GM18520 (cell line): Measurements from ENCODE around the gene KCTD21.

Experiments
- ATAC-seq: cut with Tn5 transposase; IDR thresholded peaks from one replicate; pipeline ENCODE4 v1.9.1; 2021; ENCODE audit not compliant: unreplicated experiment

The KCTD21 gene

DNA sequence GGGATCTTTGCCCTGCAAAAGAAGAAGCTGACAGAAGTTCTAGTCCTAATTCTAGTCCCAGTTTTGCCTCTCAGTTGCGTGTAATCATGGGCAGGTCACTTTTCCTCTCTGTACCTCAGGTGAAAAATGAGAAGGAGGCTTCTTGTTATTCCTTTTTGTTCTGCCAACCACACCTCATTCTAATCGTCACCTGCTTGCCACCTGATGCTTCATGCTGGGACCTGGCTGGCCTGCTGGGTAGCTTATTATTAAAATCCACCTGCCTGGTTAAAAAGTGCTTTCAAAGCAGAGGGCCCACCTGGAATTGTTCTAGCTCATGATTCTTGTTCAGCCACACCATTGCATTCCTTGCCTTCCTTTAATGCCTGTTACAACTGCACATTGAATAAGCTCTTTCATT is 40.6 kb downstream of the KCTD21 start:
- no peak for ATAC-seq

DNA sequence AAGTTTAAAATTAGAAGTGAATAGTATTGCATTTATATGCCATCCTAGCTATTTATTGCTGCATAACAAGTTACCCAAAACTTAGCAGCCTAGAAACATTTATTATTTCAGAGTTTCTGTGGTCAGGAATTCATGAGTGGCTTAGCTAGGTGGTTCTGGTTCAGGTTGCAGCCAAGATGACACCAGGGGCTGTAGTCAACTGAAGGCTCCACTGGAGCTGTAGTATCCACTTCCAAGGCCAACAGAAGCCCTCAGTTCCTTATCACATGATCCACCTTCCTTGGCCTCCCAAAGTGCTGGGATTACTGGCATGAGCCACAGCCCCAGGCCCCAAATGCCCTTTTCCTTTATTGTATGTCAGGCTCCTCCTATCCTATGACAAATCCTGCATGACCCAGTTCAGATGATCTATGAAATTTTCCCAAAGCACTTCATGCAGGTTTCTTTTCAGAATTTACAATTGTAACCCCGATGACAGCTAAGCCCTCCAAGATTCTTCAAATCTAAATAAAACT is 42.9 kb downstream of the KCTD21 start:
- no peak for ATAC-seq

DNA sequence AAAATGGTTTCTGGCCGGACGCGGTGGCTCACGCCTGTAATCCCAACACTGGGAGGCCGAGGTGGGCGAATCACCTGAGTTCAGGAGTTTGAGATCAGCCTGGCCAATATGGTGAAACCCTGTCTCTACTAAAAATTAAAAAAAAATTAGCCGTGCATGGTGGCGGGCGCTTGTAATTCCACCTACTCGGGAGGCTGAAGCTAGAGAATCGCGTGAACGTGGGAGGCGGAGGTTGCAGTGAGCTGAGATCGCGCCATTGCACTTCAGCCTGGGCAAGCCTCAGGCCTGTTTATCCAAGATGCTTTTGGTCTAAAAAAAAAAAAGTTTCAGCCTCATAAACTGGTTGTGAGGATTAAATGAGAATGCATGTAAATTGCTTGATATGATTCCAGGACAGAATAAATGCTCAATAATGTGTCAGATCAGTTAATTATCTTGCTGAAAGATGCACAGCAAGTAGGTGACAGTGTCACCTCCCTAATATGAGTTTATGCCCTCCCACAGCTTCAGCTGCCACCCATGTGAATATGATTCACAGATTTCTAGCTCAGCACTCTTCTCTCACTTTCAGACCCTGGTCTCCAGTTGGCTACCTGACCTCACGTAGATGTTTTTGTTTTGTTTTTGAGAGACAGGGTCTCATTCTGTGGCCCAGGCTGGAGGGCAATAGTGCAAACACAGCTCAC is 47.9 kb downstream of the KCTD21 start:
- ATAC-seq: no peak

DNA sequence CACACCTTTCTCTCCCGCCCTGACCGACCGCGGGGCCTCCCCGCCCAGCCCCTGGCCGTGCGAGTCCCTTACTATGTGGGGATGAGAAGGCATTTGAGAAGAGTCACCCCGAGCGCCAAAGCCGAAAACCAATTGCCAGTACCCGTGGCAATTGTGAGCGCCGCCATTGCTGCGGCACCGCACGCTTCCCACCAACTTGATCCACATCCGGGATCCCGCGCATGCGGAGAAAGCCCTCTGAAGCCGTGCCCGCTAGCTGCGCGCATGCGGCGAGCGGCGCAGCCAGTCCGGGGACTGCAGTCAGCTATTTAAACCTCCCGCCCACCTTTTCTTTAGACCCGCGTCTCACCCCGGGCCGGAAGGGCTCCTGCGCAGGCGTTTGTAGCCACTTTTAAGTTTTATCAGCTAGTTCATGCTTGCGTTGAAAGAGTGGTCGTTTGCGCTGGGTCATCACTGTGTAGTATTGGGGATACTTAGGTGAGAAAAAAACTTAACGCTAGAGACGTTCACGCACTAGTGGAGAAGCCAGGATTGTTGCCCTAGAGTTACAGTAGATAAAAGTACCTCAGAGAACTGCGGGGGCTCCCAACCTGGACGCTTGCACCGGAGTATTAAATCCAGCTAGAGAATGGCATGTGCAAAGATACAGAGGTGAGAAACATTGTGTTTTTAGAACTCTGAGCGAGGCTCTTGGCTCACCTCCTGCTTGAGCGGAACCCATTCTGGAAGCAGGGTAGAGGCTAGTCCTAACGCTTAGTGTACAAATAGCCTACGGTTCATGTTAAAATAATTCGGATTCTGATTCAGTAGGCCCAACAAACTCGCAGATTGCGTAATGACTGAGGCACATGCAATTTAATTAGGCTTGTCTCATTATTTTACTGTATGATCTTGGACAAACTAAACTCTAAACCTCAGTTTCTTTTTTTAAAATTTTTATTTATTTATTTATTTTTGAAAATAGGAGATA is 48.7 kb downstream of the KCTD21 start, which contains the start of gene ALG8:
TSS of gene ALG8 (minus strand) at position 205 of the 970 bp plus-strand sequence. CDS start at position 167, 38 bp downstream.
- peak; percentile 86 for ATAC-seq

DNA sequence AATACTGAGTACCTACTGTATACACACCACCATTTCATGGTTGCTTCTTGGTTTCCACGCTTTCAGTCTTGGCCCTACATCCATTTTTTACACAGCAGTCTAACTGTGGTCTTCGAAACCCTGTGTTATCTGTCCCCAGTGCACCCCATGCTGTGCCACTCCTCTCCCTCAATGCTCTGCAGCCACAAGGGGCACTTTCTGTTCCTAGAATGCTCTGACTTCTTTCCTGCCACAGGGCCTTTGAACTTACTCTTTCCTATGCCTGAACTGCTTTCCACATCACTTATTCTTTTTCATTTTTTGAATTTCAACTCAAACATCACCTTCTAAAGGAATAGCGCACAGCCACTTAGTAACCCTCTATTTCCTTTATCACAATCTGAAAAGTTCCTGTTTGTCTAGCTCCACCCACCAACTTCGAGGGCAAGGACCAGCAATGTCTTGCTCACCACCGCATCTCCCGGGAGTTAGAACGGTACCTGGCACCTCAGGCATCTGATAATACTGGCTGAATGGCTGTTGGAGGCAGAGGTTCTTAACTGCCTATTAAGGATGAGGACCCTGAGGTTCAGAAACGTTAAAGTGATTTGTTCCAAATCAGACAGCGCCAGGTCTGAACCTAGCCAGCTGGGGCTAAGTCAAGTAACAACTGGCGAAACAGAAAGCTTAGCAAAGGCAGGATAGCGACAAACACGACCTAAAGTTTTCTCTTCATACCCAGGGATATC is 49.6 kb downstream of the KCTD21 start:
- ATAC-seq: peak; percentile 11

DNA sequence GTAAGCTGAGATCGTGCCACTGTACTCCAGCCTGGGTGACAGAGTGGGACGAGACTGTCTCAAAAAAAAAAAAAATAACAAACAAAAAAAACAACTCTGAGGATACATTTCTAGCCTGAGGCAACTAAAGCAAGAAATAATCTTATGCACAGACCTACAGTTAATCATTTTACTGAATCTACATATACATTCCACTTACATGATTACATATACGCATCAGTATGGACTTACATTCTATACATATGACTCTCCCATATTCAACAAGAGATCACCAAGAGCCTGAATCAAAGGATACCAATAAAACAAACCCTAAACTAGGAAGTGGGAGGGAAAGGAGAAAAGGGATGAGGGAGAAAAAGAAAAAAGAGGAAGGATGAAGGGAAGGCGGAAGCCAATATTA is 50.1 kb downstream of the KCTD21 start:
- no peak for ATAC-seq

DNA sequence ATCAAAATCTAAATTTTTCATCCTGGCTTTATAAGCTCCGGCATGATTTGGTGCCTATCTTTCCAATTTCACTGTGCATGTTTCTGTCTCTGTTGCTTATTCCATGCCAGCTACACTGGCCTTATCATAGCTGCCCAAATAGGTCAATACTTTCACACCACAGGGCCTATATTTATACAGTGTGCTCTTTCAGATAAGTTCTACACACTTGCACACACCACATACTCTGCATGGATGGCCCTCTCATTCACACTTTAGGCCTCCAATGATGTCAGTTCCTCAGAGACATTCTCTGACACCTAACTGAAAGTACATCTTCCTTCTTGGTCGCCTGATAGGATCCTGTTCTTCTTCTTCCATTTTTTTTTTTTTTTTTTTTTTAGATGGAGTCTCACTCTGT is 56.0 kb downstream of the KCTD21 start:
- peak; percentile 69 for ATAC-seq

DNA sequence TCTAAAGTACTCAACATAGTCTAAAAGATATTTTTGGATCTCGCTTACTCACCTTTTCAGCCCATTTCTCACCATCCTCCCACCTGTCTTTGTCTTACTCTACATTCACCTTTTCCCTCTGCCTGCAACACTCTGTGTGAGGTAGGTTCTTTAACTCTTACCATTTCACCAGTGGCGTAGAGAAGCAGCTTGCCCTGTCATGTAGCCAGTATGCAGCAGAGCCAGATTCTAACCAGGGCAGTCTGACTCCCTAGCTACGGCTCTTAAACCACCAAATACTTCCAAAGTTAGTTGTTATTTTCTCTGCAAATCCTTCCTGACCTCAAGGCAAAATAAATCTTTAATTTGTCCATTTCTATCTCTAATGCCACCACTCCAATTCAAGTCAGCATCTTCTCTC is 56.5 kb downstream of the KCTD21 start:
- no peak for ATAC-seq

DNA sequence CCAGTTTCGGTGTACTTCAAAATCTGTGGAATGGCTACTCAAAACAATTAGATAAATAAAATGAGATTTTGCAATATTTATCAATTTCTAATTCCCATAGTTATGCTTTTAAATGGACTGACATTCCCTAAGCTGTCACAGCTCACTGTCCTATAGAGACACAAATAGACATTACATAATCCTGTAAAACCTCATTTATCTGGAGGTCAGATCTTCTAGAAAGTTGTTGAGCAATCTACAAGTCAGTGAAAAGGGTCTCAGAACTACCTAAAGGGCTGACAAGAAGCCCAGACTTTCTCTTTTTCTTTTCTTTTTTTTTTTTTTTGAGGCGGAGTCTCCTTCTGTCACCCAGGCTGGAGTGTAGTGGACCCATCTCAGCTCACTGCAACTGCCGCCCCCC is 61.0 kb downstream of the KCTD21 start:
- no peak for ATAC-seq
